DMS53 treated with DMSO at 0.1 percent for 48 hours (cell line): ENCODE measurements around the gene NPFFR2.
"Not testable (repeated sequence)": the region's sequence is repeated elsewhere in the genome, so short reads cannot be mapped to it uniquely, and the experiment has no call there.

ENCODE experiments used
- DNase-seq: peaks from one replicate; lab custom pipeline; 2025; ENCODE audit not compliant: unreplicated experiment; lab: John Stamatoyannopoulos, UW

Gene NPFFR2

DNA sequence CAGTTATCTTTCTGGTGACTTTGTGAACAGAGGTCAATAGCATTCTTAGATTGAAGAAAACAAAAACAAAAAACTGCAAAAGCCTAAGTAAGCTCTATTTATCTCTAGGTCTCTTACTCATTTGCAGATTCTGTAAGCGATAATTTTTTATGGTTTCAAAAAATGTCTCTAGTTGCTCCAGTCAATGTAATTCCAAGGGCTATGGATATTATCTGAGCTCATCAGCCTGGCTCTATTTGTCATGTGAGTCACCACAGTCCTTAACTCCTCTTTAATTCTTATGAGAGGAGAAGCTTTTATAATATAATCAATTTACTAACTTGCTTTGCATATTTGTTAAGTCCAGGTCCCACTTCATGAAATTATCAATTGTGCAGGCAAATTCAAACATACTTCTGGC lies 79.1 kb downstream of the NPFFR2 start:
- DNase-seq, result peak; percentile 17

DNA sequence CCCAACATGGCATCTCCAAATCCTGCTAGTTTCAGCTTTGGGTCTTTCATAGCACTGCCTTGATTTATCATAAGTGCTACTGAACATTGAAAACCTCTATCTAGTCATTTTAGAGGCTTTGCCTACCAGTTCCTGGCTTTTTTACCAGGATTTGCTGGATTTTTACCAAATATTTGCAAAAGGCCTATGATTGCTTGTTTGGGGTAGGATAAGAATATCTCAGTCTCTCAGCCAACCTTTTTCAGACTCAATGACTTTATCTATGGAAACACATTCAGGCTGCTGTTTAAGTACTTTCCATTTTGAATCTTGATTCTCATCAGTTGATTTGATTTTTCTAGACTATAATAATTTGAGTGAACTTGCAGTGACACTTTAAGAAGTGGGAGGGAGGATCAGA lies 80.1 kb downstream of the NPFFR2 start:
- no peak for DNase-seq

DNA sequence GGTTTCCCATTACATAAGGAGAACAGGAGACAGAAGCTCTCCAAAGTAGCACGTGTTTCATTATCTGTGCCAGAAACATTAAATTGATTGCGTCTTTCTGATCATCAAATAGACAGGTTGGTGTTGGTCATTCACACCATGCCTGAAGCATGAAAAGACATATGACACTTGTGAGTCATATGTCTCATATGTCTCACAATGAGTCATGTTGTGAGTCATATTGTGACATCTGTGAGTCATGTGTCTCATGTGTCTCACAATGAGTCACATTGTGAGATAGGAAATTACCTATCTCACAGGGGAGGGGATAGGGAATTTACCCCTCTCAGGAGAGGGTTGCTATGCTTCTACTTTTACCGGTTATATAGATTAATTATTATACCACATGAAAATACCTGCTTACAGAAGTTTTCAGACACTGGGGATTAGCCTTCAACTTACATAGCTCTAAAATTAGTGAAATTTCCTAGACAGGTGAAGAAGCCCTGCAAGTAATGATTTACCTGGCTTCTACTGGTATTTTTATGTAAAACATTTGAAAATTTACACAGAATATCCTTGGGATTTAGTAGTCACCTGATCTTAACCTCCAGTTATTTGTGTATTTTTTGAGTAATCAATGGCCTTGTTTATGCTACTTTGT lies 80.8 kb downstream of the NPFFR2 start:
- DNase-seq, result peak; percentile 78

DNA sequence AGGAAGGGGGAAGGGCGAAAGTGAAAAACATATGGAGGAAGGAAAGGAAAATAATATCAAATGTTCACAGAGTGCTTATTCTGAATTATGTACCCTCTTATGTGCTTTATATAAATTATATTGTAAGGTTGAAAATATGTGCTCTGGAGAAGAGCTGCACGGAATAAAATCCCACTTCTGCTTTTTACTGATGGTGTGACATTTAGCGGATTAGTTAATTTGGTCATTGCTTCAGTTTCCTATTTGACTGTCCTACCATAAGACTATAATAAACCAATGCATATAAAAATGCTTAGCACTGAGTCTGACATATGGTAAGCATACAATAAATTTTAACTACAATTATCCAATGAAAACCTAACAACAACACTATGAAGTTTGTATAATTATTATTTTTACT lies 86.2 kb downstream of the NPFFR2 start:
- no peak for DNase-seq

DNA sequence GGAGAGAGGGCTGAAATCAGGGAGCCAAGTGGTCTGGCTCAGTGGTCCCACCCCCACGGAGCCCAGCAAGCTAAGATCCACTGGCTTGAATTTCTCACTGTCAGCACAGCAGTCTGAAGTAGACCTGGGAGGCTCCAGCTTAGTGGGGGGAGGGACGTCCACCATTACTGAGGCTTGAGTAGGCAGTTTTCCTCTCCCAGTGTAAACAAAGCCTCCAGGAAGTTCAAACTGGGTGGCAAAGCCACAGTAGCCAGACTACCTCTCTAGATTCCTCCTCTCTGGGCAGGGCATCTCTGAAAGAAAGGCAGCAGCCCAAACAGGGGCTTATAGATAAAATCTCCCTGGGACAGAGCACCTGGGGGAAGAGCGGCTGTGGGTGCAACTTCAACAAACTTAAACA lies 88.1 kb downstream of the NPFFR2 start:
- peak; percentile 45 for DNase-seq

DNA sequence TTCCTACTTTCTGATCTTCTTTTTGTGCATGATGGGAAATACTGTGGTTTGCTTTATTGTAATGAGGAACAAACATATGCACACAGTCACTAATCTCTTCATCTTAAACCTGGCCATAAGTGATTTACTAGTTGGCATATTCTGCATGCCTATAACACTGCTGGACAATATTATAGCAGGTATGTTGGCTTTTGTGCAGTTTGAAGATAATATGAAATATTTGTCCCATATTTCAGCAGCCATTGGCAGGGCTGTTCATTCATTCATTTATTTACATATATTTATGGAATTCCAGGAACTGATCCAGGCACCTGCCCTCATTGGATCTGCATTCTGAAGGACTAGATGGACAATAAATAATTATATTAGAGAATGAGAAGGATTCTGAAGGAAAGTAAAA lies 96.9 kb downstream of the NPFFR2 start:
- no peak for DNase-seq

DNA sequence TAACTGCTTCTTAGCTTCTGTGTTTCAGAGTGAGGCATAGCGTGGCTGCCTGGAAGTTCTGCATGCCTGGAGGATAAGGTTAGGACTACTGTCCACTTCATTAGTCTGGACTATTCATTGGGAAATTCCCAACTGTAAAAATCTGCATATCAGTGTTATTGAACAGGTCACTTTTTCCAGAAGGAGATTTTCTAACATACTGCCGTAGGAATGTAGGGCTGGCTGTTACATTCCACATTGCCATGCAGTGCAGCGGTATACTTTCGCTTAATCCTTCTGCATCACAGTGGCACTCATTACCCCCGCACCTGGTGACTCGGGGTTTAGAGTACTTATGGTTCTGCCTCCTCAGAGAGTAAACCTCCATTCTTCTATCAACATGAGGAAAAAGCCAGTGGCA lies 104.6 kb downstream of the NPFFR2 start:
- DNase-seq, result no peak

DNA sequence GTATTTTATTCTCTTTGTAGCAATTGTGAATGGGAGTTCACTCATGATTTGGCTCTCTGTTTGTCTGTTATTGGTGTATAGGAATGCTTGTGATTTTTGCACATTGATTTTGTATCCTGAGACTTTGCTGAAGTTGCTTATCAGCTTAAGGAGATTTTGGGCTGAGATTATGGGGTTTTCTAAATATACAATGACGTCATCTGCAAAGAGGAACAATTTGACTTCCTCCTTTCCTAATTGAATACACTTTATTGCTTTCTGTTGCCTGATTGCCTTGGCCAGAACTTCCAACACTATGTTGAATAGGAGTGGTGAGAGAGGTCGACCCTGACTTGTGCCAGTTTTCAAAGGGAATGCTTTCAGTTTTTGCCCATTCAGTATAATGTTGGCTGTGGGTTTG lies 108.2 kb downstream of the NPFFR2 start:
- DNase-seq, result not testable (repeated sequence)

DNA sequence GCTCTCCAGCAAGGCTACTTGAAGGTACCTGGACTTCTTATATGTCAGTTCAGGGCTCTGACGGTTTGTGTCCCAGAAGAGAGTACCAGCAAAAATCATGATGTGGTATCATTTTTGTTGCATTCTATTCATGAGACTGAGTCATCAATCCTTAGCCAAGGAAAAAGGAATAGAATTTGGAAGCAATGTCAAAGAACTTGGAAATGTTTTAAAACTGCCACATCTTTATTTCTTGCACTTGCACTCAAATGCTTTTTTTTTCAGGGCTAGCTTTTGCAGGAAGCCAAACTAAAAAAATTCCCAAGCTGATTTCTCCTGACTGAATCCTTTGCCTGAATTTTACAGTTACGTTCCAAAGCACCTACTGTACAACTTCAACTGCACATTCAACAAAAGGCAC lies 112.4 kb downstream of the NPFFR2 start:
- no peak for DNase-seq

DNA sequence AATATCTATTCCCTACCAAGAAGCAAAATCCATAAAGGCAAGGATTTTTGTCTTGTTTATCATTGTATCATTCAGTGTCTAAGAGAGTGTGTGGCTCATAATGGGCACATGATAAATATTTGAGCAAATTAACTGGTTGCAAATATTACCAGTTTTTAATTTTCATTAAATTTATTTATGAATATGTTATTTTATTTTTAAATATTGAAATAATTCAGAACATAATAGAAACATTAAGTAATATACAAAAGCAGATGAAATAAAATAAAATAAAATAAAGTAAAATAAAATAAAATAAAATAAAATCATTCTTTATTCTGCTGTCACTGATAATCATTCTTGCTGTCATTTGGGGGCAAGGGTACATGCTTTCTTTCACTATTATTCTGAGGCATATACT lies 120.9 kb downstream of the NPFFR2 start:
- DNase-seq, result no peak

DNA sequence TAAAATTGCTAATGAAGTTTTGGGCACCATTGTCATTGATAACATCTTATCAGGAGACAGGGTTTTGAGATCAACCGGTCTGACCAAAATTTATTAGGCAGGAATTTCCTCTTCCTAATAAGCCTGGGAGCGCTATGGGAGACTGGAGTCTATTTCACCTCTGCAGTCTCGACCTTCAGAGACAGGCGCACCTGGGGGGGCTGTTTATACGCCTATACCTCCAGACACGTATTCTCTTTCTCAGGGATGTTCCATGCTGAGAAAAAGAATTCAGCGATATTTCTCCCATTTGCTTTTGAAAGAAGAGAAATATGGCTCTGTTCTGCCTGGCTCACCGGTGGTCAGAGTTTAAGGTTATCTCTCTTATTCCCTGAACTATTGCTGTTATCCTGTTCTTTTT lies 121.8 kb downstream of the NPFFR2 start:
- DNase-seq, result not testable (repeated sequence)

DNA sequence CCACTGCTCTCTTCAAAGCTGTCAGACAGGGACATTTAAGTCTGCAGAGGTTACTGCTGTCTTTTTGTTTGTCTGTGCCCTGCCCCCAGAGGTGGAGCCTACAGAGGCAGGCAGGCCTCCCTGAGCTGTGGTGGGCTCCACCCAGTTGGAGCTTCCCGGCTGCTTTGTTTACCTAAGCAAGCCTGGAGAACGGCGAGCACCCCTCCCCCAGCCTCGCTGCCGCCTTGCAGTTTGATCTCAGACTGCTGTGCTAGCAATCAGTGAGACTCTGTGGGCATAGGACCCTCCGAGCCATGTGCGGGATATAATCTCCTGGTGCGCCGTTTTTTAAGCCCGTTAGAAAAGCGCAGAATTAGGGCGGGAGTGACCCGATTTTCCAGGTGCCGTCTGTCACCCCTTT lies 137.5 kb downstream of the NPFFR2 start:
- not testable (repeated sequence) for DNase-seq

DNA sequence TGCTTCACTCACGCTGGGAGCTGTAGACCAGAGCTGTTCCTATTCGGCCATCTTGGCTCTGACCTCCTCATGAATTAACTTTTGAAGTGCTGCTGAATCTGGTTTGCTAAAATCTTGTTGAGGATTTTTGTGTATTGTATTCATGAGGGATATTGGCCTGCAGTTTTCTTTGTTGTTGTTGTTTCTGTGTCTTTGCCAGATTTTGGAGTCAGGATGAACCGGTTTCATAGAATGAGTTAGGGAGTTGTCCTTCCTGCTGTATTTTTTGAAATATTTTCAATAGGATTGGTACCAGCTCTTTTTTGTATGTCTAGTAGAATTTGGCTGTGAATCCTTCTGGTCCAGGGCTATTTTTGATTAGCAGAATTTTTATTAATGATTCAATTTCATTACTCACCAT lies 138.1 kb downstream of the NPFFR2 start:
- peak; percentile 1 for DNase-seq

DNA sequence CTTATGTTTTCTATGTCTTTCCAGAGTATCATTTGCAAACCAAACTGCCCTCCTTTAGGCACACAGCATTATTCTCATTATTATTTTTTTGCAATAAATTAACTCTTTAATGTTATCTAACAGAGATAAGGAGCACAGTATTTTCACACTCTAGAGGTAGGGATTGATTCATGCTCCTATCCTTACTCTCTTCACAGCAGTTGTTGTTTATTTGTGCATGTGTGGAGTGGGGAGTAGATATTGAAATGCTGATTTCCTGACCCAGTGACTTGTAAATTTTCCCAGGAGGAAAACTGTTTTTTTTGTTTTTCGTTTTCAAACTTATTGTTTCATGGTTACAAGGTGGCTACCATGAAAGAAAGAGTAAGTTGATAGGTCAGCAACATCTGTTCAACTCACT lies 140.0 kb downstream of the NPFFR2 start:
- DNase-seq, result no peak

DNA sequence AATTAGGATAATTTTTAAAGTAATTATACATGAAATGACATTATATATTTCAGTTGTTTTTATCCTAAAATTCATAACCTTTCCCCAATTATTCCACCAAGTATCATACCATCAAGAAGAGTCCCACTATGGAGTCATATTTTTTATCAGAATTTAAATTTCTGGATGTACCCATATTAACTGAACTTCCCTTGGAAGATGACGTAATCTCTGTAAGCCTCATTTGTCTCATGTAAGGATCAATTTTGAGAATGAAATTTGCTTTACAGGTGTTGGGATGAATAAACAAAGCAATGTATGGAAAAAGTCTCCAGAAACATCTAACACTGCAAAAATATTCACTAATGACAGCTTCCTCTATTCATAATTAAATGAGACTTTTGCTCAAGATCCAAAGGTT lies 147.5 kb downstream of the NPFFR2 start:
- no peak for DNase-seq

DNA sequence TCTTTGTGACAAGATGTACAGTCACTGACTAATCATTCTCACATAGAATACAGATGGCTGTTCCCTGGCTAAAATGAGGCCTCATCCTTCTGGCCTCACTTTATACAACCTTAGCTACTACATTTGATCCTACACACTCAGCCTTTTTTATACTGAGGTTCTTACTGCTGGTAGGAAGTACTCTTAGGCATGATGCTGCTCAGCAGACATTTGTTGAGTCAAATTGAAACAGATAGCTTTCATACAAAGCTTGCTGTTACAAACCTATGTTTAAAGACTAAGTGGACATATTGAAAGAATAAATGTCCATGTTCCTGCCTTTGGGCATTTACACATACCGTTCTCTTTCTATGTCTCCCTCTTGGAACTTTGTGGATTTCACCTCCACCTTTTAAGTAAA lies 154.9 kb downstream of the NPFFR2 start:
- no peak for DNase-seq

DNA sequence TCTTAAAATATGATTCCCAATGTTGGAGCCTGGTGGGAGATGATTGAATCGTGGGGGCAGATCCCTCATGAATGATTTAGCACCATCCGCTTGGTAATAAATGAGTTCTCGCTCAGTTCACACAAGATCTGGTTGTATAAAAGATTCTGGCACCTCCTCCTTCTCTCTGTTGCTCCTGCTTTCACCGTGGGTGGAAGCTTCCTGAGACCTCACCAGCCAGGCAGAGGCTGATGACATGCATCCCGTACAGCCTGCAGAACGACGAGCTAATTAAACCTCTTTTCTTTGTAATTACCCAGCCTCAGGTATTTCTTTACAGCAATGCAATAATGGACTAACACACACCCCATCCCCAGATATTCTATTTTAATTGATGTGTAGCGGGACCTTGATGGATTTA lies 162.2 kb downstream of the NPFFR2 start:
- no peak for DNase-seq

DNA sequence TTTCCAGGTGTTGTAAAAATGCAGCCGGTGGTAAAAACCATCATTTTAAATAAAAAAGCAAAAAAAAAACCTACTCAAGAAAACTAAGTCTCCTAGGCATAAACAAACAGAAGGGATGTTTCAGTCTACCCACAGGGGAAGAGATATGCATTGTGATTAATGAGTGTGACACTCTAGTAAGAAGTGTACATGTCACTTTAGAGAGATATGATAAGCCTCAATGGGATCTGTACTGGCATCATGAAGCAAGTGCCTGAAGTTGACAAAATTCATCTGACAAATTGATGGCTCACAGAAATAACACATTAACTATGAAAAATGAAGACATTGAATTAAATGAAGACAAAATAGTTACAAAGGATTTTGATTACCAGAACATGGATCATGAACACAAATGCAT lies 162.7 kb downstream of the NPFFR2 start:
- DNase-seq, result no peak
